Endothelial cell (in vitro differentiated cells): ENCODE results near the gene THAP8. TPM values are rescaled to one million over a fixed set of nuclear protein-coding genes. Genes with fewer than 3 reads are reported as not detected.

Experiments
- DNase-seq: peaks from one replicate; pipeline ENCODE4 v3.0.0; 2021; ENCODE audit warnings: low spot score
- H3K27ac Mint-ChIP-seq: one replicate; pipeline ENCODE4 v1.8.0; 2021; ENCODE audit warnings: mixed read lengths, inconsistent platforms; ENCODE audit not compliant: unreplicated experiment
- H3K27me3 Mint-ChIP-seq: one replicate; pipeline ENCODE4 v1.8.0; 2021; ENCODE audit warnings: mild to moderate bottlenecking, moderate library complexity, mixed read lengths, inconsistent platforms; ENCODE audit not compliant: unreplicated experiment
- H3K36me3 Mint-ChIP-seq: one replicate; pipeline ENCODE4 v1.8.0; 2021; ENCODE audit warnings: mild to moderate bottlenecking, low read depth, mixed read lengths, inconsistent platforms; ENCODE audit not compliant: unreplicated experiment
- H3K4me1 Mint-ChIP-seq: one replicate; pipeline ENCODE4 v1.8.0; 2021; ENCODE audit warnings: mild to moderate bottlenecking, mixed read lengths, inconsistent platforms; ENCODE audit not compliant: unreplicated experiment
- H3K4me3 Mint-ChIP-seq: one replicate; pipeline ENCODE4 v1.8.0; 2021; ENCODE audit warnings: mild to moderate bottlenecking, mixed read lengths, inconsistent platforms; ENCODE audit not compliant: unreplicated experiment
- H3K9me3 Mint-ChIP-seq: one replicate; pipeline ENCODE4 v1.8.0; 2021; ENCODE audit warnings: mixed read lengths, inconsistent platforms; ENCODE audit not compliant: unreplicated experiment
- CTCF ChIP-seq: fragments of 200-600 bp; sonication (generic); IDR thresholded peaks from one replicate; pipeline ENCODE4 v1.5.0; 2021; ENCODE audit warnings: antibody characterized with exemption; ENCODE audit not compliant: unreplicated experiment
- total RNA-seq: library from RNA; stranded (reverse); fragmentation: NEBNext Ultra II Directional; extraction: Animal tissue kit (Norgen Biotek cat#: 25700); gene quantifications from one replicate; pipeline ENCODE4 v1.2.1, GENCODE V29; 2021; ENCODE audit not compliant: unreplicated experiment

THAP8 gene
- total RNA-seq, 1 donor from 2014 or later, result 6.7 TPM

GRCh38 chr19:36090910-36091695 is 37.0 kb upstream of the THAP8 start:
- H3K27ac Mint-ChIP-seq, result no peak overlapping the region
- DNase-seq, result no peak
- TF ChIP-seq CTCF, result no peak
- no peaks in the 10 kb centered on the region for H3K9me3 Mint-ChIP-seq
- no peak overlapping the region for H3K4me3 Mint-ChIP-seq
- no peaks in the 10 kb centered on the region for H3K4me1 Mint-ChIP-seq
- peaks cover 17% of the 10 kb centered on the region for H3K36me3 Mint-ChIP-seq
- no peaks in the 10 kb centered on the region for H3K27me3 Mint-ChIP-seq

- H3K4me3 Mint-ChIP-seq, result no peak overlapping the region
- H3K27ac Mint-ChIP-seq, result no peak overlapping the region
- H3K27me3 Mint-ChIP-seq, result no peaks in the 10 kb centered on the region
- no peaks in the 10 kb centered on the region for H3K9me3 Mint-ChIP-seq
- TF ChIP-seq CTCF, result no peak
- H3K36me3 Mint-ChIP-seq, result peaks cover 24% of the 10 kb centered on the region
- DNase-seq, result no peak
- no peaks in the 10 kb centered on the region for H3K4me1 Mint-ChIP-seq
These were observed 35.8 kb upstream of the THAP8 start for GRCh38 chr19:36089847-36090246.

GRCh38 chr19:36086326-36086725 is 32.2 kb upstream of the THAP8 start:
- TF ChIP-seq CTCF, result no peak
- Mint-ChIP-seq H3K27ac (no peak overlapping the region), H3K4me3 (no peak overlapping the region), H3K9me3 (no peaks in the 10 kb centered on the region), H3K27me3 (peaks cover 6% of the 10 kb centered on the region), H3K4me1 (no peaks in the 10 kb centered on the region), H3K36me3 (peaks cover 29% of the 10 kb centered on the region)
- no peak for DNase-seq

GRCh38 chr19:36084231-36085009 is 30.3 kb upstream of the THAP8 start:
- DNase-seq, result no peak
- no peak overlapping the region for H3K27ac Mint-ChIP-seq
- no peak for TF ChIP-seq CTCF
- no peak overlapping the region for H3K4me3 Mint-ChIP-seq
- no peaks in the 10 kb centered on the region for H3K9me3 Mint-ChIP-seq
- peaks cover 23% of the 10 kb centered on the region for H3K36me3 Mint-ChIP-seq
- no peaks in the 10 kb centered on the region for H3K4me1 Mint-ChIP-seq
- peaks cover 6% of the 10 kb centered on the region for H3K27me3 Mint-ChIP-seq

GRCh38 chr19:36082916-36083315 is 28.8 kb upstream of the THAP8 start:
- Mint-ChIP-seq H3K27ac (no peak overlapping the region), H3K4me1 (no peaks in the 10 kb centered on the region), H3K27me3 (peaks cover 6% of the 10 kb centered on the region), H3K4me3 (no peak overlapping the region), H3K36me3 (peaks cover 23% of the 10 kb centered on the region), H3K9me3 (no peaks in the 10 kb centered on the region)
- no peak for DNase-seq
- TF ChIP-seq CTCF, result no peak
